ENCODE data around the gene CHCHD6.

GRCh38 chr3:126755866-126756265 is 51.8 kb downstream of the CHCHD6 start:
- TF ChIP-seq, protein P1, sequence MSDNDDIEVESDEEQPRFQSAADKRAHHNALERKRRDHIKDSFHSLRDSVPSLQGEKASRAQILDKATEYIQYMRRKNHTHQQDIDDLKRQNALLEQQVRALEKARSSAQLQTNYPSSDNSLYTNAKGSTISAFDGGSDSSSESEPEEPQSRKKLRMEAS (IDR thresholded peaks at IDR 0.05) = no peak
- TF ChIP-seq, protein P2, sequence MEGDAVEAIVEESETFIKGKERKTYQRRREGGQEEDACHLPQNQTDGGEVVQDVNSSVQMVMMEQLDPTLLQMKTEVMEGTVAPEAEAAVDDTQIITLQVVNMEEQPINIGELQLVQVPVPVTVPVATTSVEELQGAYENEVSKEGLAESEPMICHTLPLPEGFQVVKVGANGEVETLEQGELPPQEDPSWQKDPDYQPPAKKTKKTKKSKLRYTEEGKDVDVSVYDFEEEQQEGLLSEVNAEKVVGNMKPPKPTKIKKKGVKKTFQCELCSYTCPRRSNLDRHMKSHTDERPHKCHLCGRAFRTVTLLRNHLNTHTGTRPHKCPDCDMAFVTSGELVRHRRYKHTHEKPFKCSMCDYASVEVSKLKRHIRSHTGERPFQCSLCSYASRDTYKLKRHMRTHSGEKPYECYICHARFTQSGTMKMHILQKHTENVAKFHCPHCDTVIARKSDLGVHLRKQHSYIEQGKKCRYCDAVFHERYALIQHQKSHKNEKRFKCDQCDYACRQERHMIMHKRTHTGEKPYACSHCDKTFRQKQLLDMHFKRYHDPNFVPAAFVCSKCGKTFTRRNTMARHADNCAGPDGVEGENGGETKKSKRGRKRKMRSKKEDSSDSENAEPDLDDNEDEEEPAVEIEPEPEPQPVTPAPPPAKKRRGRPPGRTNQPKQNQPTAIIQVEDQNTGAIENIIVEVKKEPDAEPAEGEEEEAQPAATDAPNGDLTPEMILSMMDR (IDR thresholded peaks at IDR 0.05 in 2 of 3, conservative IDR thresholded peaks at IDR 0.05 in 1 of 3; ENCODE audit: borderline replicate concordance in 1 of 3, insufficient read depth in 1 of 3, low read depth in 2 of 3, low read length in 2 of 3) = no peak
- TF ChIP-seq SIN3A (IDR thresholded peaks at IDR 0.05; ENCODE audit: low read depth) (no peak), CEBPB (IDR thresholded peaks at IDR 0.05; ENCODE audit: low read depth) (no peak), RAD21 (IDR thresholded peaks at IDR 0.05; ENCODE audit: low read depth) (no peak), EZH2 (IDR thresholded peaks at IDR 0.05) (no peak), EGR1 (IDR thresholded peaks at IDR 0.05; ENCODE audit: low read depth) (no peak), POLR2AphosphoS5 (IDR thresholded peaks at IDR 0.05; ENCODE audit: low read depth, low read length) (no peak), EZH2phosphoT487 (IDR thresholded peaks at IDR 0.05; ENCODE audit: borderline replicate concordance) (no peak), ZFX (IDR thresholded peaks at IDR 0.05) (no peak), ZNF274 (IDR thresholded peaks at IDR 0.05; ENCODE audit: low read depth, low read length) (no peak)

All from HCT116 (cell line).